Measurements from ENCODE around the gene HOXB9.

Gene HOXB9

GRCh38 chr17:48579471-48579759, 46.7 kb downstream of the HOXB9 start:
- Histone ChIP-seq H3K9me3 (ENCODE audit: low read length) (peaks cover 2% of the 10 kb centered on the region), H3K4me3 (ENCODE audit: low read length) (no peak overlapping the region), H3K27me3 (ENCODE audit: insufficient read depth, low read length) (peaks cover 92% of the 10 kb centered on the region), H3K4me1 (ENCODE audit: insufficient read depth, low read length) (no peaks in the 10 kb centered on the region), H2AFZ (ENCODE audit: low read depth, low read length) (no peak overlapping the region), H3K36me3 (ENCODE audit: insufficient read depth, low read length) (no peaks in the 10 kb centered on the region)

- no peaks in the 10 kb centered on the region for H3K4me1 ChIP-seq (ENCODE audit: insufficient read depth, low read length)
- H3K9me3 ChIP-seq (ENCODE audit: low read length) = peaks cover 2% of the 10 kb centered on the region
- H3K4me3 ChIP-seq (ENCODE audit: low read length) = peak overlapping the region; percentile 36
- no peak overlapping the region for H2AFZ ChIP-seq (ENCODE audit: low read depth, low read length)
- no peaks in the 10 kb centered on the region for H3K36me3 ChIP-seq (ENCODE audit: insufficient read depth, low read length)
- H3K27me3 ChIP-seq (ENCODE audit: insufficient read depth, low read length) = peaks cover 92% of the 10 kb centered on the region
Observed at GRCh38 chr17:48578616-48579470, 47.3 kb downstream of the HOXB9 start.

GRCh38 chr17:48577946-48578615, 48.1 kb downstream of the HOXB9 start, which contains the start of gene HOXB4:
HOXB4 (minus strand) TSS chr17:48578350; CDS start chr17:48578319, 31 bp downstream.
- no peak within 1 kb of the TSS for H2AFZ ChIP-seq (ENCODE audit: low read depth, low read length)
- H3K36me3 ChIP-seq (ENCODE audit: insufficient read depth, low read length) = no peaks in the 10 kb centered on the region
- no peaks in the 10 kb centered on the region for H3K9me3 ChIP-seq (ENCODE audit: low read length)
- no peaks in the 10 kb centered on the region for H3K4me1 ChIP-seq (ENCODE audit: insufficient read depth, low read length)
- H3K4me3 ChIP-seq (ENCODE audit: low read length) = peak within 1 kb of the TSS; percentile 36
- peaks cover 92% of the 10 kb centered on the region for H3K27me3 ChIP-seq (ENCODE audit: insufficient read depth, low read length)

- no peaks in the 10 kb centered on the region for H3K36me3 ChIP-seq (ENCODE audit: insufficient read depth, low read length)
- H3K27me3 ChIP-seq (ENCODE audit: insufficient read depth, low read length) = peaks cover 92% of the 10 kb centered on the region
- no peak overlapping the region for H2AFZ ChIP-seq (ENCODE audit: low read depth, low read length)
- no peaks in the 10 kb centered on the region for H3K9me3 ChIP-seq (ENCODE audit: low read length)
- H3K4me3 ChIP-seq (ENCODE audit: low read length) = no peak overlapping the region
- no peaks in the 10 kb centered on the region for H3K4me1 ChIP-seq (ENCODE audit: insufficient read depth, low read length)
Observed at GRCh38 chr17:48577330-48577945, 48.7 kb downstream of the HOXB9 start.

GRCh38 chr17:48576479-48577309, 49.5 kb downstream of the HOXB9 start:
- Histone ChIP-seq H3K4me1 (ENCODE audit: insufficient read depth, low read length) (no peaks in the 10 kb centered on the region), H3K27me3 (ENCODE audit: insufficient read depth, low read length) (peaks cover 92% of the 10 kb centered on the region), H3K9me3 (ENCODE audit: low read length) (no peaks in the 10 kb centered on the region), H2AFZ (ENCODE audit: low read depth, low read length) (no peak overlapping the region), H3K36me3 (ENCODE audit: insufficient read depth, low read length) (no peaks in the 10 kb centered on the region), H3K4me3 (ENCODE audit: low read length) (no peak overlapping the region)

GRCh38 chr17:48575673-48576478, 50.3 kb downstream of the HOXB9 start:
- Histone ChIP-seq H3K9me3 (ENCODE audit: low read length) (no peaks in the 10 kb centered on the region), H3K27me3 (ENCODE audit: insufficient read depth, low read length) (peaks cover 92% of the 10 kb centered on the region), H3K4me3 (ENCODE audit: low read length) (no peak overlapping the region), H3K36me3 (ENCODE audit: insufficient read depth, low read length) (no peaks in the 10 kb centered on the region), H2AFZ (ENCODE audit: low read depth, low read length) (no peak overlapping the region), H3K4me1 (ENCODE audit: insufficient read depth, low read length) (no peaks in the 10 kb centered on the region)

GRCh38 chr17:48575066-48575582, 51.0 kb downstream of the HOXB9 start:
- Histone ChIP-seq H3K4me1 (ENCODE audit: insufficient read depth, low read length) (no peaks in the 10 kb centered on the region), H3K9me3 (ENCODE audit: low read length) (no peaks in the 10 kb centered on the region), H3K4me3 (ENCODE audit: low read length) (no peak overlapping the region), H3K27me3 (ENCODE audit: insufficient read depth, low read length) (peaks cover 92% of the 10 kb centered on the region), H3K36me3 (ENCODE audit: insufficient read depth, low read length) (no peaks in the 10 kb centered on the region), H2AFZ (ENCODE audit: low read depth, low read length) (no peak overlapping the region)

- no peaks in the 10 kb centered on the region for H3K9me3 ChIP-seq (ENCODE audit: low read length)
Observed at GRCh38 chr17:48574505-48575065, 51.6 kb downstream of the HOXB9 start.

GRCh38 chr17:48571826-48572417, 54.2 kb downstream of the HOXB9 start:
- H3K9me3 ChIP-seq (ENCODE audit: low read length) = no peaks in the 10 kb centered on the region
- peaks cover 98% of the 10 kb centered on the region for H3K27me3 ChIP-seq (ENCODE audit: insufficient read depth, low read length)
- no peaks in the 10 kb centered on the region for H3K36me3 ChIP-seq (ENCODE audit: insufficient read depth, low read length)
- no peaks in the 10 kb centered on the region for H3K4me1 ChIP-seq (ENCODE audit: insufficient read depth, low read length)
- no peak overlapping the region for H2AFZ ChIP-seq (ENCODE audit: low read depth, low read length)
- H3K4me3 ChIP-seq (ENCODE audit: low read length) = no peak overlapping the region

More at GRCh38 chr17:48574505-48575065, 51.6 kb downstream of the HOXB9 start:
- H3K4me3 ChIP-seq (ENCODE audit: low read length) = no peak overlapping the region
- no peaks in the 10 kb centered on the region for H3K4me1 ChIP-seq (ENCODE audit: insufficient read depth, low read length)
- no peak overlapping the region for H2AFZ ChIP-seq (ENCODE audit: low read depth, low read length)
- H3K36me3 ChIP-seq (ENCODE audit: insufficient read depth, low read length) = no peaks in the 10 kb centered on the region
- H3K27me3 ChIP-seq (ENCODE audit: insufficient read depth, low read length) = peaks cover 92% of the 10 kb centered on the region

Data from neuron (in vitro differentiated cells).